ENCODE measurements around the gene TMPRSS3.

DNA sequence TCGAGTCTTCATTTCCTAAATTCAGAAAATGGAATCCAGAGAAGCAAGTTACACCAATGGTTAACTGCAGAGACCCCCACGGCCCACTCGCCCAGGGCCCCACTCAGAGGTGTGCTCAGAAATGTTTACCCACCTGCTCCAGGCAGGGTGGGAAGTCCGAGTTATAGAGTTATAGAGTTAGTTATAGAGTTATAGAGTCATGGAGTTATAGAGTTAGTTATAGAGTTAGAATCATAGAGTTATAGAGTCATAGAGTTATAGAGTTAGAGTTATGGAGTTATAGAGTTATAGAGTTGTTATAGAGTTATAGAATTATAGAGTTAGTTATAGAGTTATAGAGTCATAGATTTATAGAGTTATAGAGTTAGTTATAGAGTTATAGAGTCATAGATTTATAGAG lies 39.5 kb upstream of the TMPRSS3 start:
- TF ChIP-seq, protein P1, sequence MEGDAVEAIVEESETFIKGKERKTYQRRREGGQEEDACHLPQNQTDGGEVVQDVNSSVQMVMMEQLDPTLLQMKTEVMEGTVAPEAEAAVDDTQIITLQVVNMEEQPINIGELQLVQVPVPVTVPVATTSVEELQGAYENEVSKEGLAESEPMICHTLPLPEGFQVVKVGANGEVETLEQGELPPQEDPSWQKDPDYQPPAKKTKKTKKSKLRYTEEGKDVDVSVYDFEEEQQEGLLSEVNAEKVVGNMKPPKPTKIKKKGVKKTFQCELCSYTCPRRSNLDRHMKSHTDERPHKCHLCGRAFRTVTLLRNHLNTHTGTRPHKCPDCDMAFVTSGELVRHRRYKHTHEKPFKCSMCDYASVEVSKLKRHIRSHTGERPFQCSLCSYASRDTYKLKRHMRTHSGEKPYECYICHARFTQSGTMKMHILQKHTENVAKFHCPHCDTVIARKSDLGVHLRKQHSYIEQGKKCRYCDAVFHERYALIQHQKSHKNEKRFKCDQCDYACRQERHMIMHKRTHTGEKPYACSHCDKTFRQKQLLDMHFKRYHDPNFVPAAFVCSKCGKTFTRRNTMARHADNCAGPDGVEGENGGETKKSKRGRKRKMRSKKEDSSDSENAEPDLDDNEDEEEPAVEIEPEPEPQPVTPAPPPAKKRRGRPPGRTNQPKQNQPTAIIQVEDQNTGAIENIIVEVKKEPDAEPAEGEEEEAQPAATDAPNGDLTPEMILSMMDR (IDR thresholded peaks at IDR 0.05; ENCODE audit: insufficient read depth, low read length, poor library complexity, severe bottlenecking) = no peak
- TF ChIP-seq EZH2phosphoT487 (conservative IDR thresholded peaks at IDR 0.05; ENCODE audit: low read length) = no peak

Measured in SU-DHL-6 (cell line).